Right lobe of liver (tissue), 6 donors: ENCODE results near the gene GPR17. TPM values are rescaled to one million over a fixed set of nuclear protein-coding genes. Genes with fewer than 3 reads are reported as not detected.

Source experiments
- ATAC-seq, 4 donors: fragments of 200-7000 bp; cut with Tn5 transposase; one replicate each; pipeline ENCODE4 v1.9.1; 2020; ENCODE audit warnings: mild to moderate bottlenecking in 4 of 4, moderate library complexity in 4 of 4
- DNase-seq, 3 donors: peaks; one replicate each; pipeline ENCODE4 v3.0.0-alpha.2; 2020
- H3K27ac ChIP-seq, 3 donors: fragments of 200-600 bp; one replicate each; pipeline ENCODE4 v1.8.0; 2022
- H3K27me3 ChIP-seq, 2 donors: fragments of 200-600 bp; one replicate each; pipeline ENCODE4 v1.8.0; 2022
- H3K36me3 ChIP-seq, 4 donors: fragments of 200-600 bp; sonication (generic) in 1 of 4; one replicate each; pipeline versions ENCODE4 v1.5.1 to v1.8.0; 2017 to 2022; ENCODE audit warnings: control low read depth in 1 of 4
- H3K4me1 ChIP-seq, 4 donors: fragments of 200-600 bp; sonication (generic) in 1 of 4; one replicate each; pipeline versions ENCODE4 v1.5.1 to v1.8.0; 2017 to 2022; ENCODE audit warnings: control low read depth in 1 of 4
- H3K4me3 ChIP-seq, 3 donors: fragments of 200-600 bp; one replicate each; pipeline ENCODE4 v1.8.0; 2022
- H3K9me3 ChIP-seq, 4 donors: fragments of 200-600 bp; sonication (generic) in 1 of 4; one replicate each; pipeline versions ENCODE4 v1.5.1 to v1.8.0; 2017 to 2022; ENCODE audit warnings: control low read depth in 1 of 4
- CTCF ChIP-seq, 4 donors: fragments of 200-600 bp in 3 of 4; fragments of 450-650 bp in 1 of 4; IDR thresholded peaks; one replicate each; pipeline versions ENCODE4 v1.5.1 to v1.8.0; 2016 to 2022; ENCODE audit warnings: antibody characterized with exemption in 4 of 4, mild to moderate bottlenecking in 2 of 4
- POLR2A ChIP-seq: fragments of 450-650 bp; IDR thresholded peaks from one replicate; pipeline ENCODE4 v1.6.1; 2017; ENCODE audit warnings: antibody characterized with exemption, mild to moderate bottlenecking
- WGBS: methylation state at CpG from one replicate; pipeline ENCODE4 v1.1.6; 2018; ENCODE audit warnings: low coverage, low lambda C conversion rate; ENCODE audit not compliant: insufficient coverage; ENCODE audit errors: missing lambda C conversion rate; 5-methylcytosine and 5-hydroxymethylcytosine counted together
- intact Hi-C, 2 donors: fragments of 100-400 bp; cut with DNase I; formaldehyde crosslinking; loops; one replicate each; pipeline versions ENCODE4 v1.11.2 to v1.14.1; 2022
- total RNA-seq, 6 experiments: library from RNA; depleted of rRNA in 2 of 6; stranded (reverse); fragments of >200 nt in 2 of 6; fragmentation: NEBNext Ultra II Directional in 3 of 6; extraction: Animal tissue kit (Norgen Biotek cat#: 25700) in 3 of 6; gene quantifications; one replicate each; pipeline versions ENCODE4 v1.1.0 to v1.2.4, GENCODE V29; 2016 to 2023
- donor health status: DM: no; HTN: yes; CAD: no.
- donor health status: DM: no; HTN: no; CAD: no.
- donor health status: DM: no; HTN: no; CAD: no.
- donor health status: DM: no; HTN: yes; CAD: no.
- donor health status: DM: no; HTN: yes; CAD: no.

The GPR17 gene
- total RNA-seq, 6 experiments from 2014 or later, result not detected

- intact Hi-C loops, result no loop called here
- Histone ChIP-seq H3K36me3 (no peaks in the 10 kb centered on the region), H3K27me3 (no peaks in the 10 kb centered on the region), H3K9me3 (no peaks in the 10 kb centered on the region), H3K27ac (no peak overlapping the region), H3K4me1 (peaks cover 0 to 4% (median 0%) of the 10 kb centered on the region in 4 donors), H3K4me3 (no peak overlapping the region)
- ATAC-seq, result no peak
- DNase-seq, result no peak
- WGBS, result 74% methylated on average over 6 of the region's 19 CpGs
- TF ChIP-seq POLR2A (no peak), CTCF (IDR thresholded peaks at IDR 0.05) (no peak)
Observed at GRCh38 chr2:127680706-127681287, 34.8 kb downstream of the GPR17 start.

DNA sequence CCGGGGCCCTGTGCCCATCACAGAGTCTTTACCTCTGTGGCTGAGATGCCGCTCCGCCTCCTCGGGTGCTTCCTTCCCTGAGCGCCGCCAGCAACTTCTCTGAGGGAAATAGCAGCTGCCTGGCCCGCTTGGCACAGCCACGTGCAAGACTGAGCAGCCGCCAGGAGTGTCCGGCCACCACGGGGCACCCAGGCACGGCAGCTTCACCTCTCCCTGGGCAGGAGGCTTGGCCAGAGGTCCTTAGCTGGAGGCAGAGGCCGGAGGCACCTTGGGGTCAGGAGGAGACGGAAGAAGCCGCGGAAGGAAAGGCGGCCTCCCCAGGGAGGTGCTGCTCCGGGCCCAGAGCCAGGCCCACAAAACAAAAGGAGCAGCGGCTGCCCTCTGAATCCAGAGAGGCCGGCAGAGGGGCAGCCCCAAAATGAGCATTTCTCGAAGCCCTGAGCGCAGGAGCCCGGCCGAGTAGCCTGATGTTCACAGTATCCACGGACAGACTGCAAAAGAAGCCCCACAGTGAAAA lies 35.4 kb downstream of the GPR17 start:
- Histone ChIP-seq H3K36me3 (no peaks in the 10 kb centered on the region), H3K4me3 (no peak overlapping the region), H3K27me3 (no peaks in the 10 kb centered on the region), H3K9me3 (no peaks in the 10 kb centered on the region), H3K4me1 (no peaks in the 10 kb centered on the region), H3K27ac (no peak overlapping the region)
- ATAC-seq (peak; percentile 41 to 58 (median 54)), DNase-seq (no peak)
- TF ChIP-seq POLR2A (no peak), CTCF (IDR thresholded peaks at IDR 0.05) (no peak)
- 62% methylated on average over 11 of the region's 25 CpGs for WGBS
- intact Hi-C loops, result no loop called here

DNA sequence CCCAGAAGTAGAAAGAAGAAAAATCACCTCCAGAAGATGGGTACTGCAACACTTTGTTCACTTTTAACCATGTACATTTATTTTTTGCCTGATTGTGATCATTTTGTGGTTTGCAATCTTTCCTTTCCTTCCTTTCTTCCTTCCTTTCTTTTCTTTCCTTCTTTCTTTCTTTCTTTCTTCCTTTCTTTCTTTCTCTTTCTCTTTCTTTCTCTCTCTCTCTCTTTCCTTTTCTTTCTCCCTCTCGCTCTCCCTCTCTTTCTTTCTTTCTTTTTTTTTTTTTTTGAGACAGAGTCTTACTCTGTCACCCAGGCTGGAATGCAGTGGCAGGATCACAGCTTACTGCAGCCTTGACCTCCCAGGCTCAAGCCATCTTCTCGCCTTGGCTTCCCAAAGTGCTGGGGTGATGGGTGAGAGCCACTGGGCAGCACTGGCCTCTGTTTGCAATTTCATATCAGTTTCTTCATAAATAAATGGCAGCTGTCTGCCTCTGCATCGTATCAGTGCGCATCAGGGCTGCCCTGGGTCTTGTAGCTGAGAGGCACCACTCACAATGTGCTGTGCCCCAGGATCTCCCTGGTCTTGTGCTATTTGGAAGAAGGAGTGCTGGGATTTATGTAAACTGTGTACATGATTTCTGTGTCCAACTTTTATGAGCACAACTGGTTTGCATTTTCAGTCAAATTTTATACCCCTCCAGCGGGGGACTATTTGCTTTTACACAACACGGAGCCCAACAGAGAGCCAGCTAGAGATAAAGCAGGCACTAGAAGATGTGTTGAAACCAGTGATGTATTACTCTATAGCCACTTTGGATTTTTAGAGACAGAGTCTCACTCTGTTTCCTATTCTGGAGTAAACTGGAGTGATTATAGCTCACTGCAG lies 36.3 kb downstream of the GPR17 start:
- ATAC-seq (no peak), DNase-seq (no peak)
- Histone ChIP-seq H3K4me3 (no peak overlapping the region), H3K27ac (no peak overlapping the region), H3K4me1 (no peaks in the 10 kb centered on the region), H3K27me3 (no peaks in the 10 kb centered on the region), H3K9me3 (no peaks in the 10 kb centered on the region), H3K36me3 (no peaks in the 10 kb centered on the region)
- 88% methylated on average over 2 of the region's 6 CpGs for WGBS
- intact Hi-C loops, result no loop called here
- no peak for TF ChIP-seq CTCF (IDR thresholded peaks at IDR 0.05)
- no peak for TF ChIP-seq POLR2A

- no peaks in the 10 kb centered on the region for H3K27me3 ChIP-seq
- no peaks in the 10 kb centered on the region for H3K9me3 ChIP-seq
- no peak overlapping the region for H3K27ac ChIP-seq
- no peaks in the 10 kb centered on the region for H3K36me3 ChIP-seq
- H3K4me3 ChIP-seq, result no peak overlapping the region
- DNase-seq, result no peak
- TF ChIP-seq CTCF (IDR thresholded peaks at IDR 0.05), result no peak
- no peak for TF ChIP-seq POLR2A
- ATAC-seq, result peak in 1 of 4 donors; percentile 25
- intact Hi-C loops, result no loop called here
- no peaks in the 10 kb centered on the region for H3K4me1 ChIP-seq
Observed at GRCh38 chr2:127683056-127683455, 37.1 kb downstream of the GPR17 start.
